ENCODE data around the gene KAT6B. TPM values are rescaled to one million over a fixed set of nuclear protein-coding genes. Genes with fewer than 3 reads are reported as not detected.

The KAT6B gene
- total RNA-seq, 6 experiments from 2014 or later, result 17.8 to 27.5 (median 23.6) TPM

DNA sequence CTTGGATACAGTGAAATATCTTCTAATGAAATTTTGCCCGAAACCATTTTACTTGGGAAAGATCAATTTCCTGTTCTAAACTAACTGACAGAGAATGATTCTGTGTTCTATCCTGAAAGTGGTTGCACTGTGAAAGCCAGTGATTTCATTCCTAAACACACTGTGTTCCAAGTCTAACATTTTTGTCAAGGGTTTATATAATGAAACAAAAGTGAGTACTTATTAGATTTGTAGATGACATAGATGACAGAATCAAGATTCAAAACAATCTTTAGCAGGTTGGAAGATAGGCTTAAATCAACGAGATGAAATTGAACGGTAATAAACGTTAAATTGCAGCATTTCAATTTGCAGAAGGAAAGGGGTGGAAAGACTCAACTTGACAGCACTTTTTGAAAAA is 13.3 kb downstream of the KAT6B start:
- Mint-ChIP-seq H3K4me3 (no peak overlapping the region), H3K9me3 (no peaks in the 10 kb centered on the region), H3K27ac (no peak overlapping the region), H3K27me3 (ENCODE audit: insufficient read depth) (no peaks in the 10 kb centered on the region), H3K36me3 (ENCODE audit: low read depth) (peaks cover 32% of the 10 kb centered on the region), H3K4me1 (ENCODE audit: low read depth) (peaks cover 41% of the 10 kb centered on the region)
- TF ChIP-seq, protein P1, sequence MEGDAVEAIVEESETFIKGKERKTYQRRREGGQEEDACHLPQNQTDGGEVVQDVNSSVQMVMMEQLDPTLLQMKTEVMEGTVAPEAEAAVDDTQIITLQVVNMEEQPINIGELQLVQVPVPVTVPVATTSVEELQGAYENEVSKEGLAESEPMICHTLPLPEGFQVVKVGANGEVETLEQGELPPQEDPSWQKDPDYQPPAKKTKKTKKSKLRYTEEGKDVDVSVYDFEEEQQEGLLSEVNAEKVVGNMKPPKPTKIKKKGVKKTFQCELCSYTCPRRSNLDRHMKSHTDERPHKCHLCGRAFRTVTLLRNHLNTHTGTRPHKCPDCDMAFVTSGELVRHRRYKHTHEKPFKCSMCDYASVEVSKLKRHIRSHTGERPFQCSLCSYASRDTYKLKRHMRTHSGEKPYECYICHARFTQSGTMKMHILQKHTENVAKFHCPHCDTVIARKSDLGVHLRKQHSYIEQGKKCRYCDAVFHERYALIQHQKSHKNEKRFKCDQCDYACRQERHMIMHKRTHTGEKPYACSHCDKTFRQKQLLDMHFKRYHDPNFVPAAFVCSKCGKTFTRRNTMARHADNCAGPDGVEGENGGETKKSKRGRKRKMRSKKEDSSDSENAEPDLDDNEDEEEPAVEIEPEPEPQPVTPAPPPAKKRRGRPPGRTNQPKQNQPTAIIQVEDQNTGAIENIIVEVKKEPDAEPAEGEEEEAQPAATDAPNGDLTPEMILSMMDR (IDR thresholded peaks at IDR 0.05), result no peak
- no peak for DNase-seq

GRCh38 chr10:74841265-74841973 is 15.0 kb downstream of the KAT6B start:
- Mint-ChIP-seq H3K36me3 (ENCODE audit: low read depth) (peaks cover 35% of the 10 kb centered on the region), H3K4me1 (ENCODE audit: low read depth) (peaks cover 33% of the 10 kb centered on the region), H3K27me3 (ENCODE audit: insufficient read depth) (no peaks in the 10 kb centered on the region), H3K27ac (no peak overlapping the region), H3K4me3 (no peak overlapping the region), H3K9me3 (no peaks in the 10 kb centered on the region)
- no peak for DNase-seq
- TF ChIP-seq, protein P1 (IDR thresholded peaks at IDR 0.05), result no peak

- H3K9me3 Mint-ChIP-seq, result no peaks in the 10 kb centered on the region
- TF ChIP-seq, protein P1 (IDR thresholded peaks at IDR 0.05), result no peak
- no peak for DNase-seq
- H3K27ac Mint-ChIP-seq, result no peak overlapping the region
- H3K4me1 Mint-ChIP-seq (ENCODE audit: low read depth), result peaks cover 33% of the 10 kb centered on the region
- peaks cover 35% of the 10 kb centered on the region for H3K36me3 Mint-ChIP-seq (ENCODE audit: low read depth)
- H3K4me3 Mint-ChIP-seq, result no peak overlapping the region
- H3K27me3 Mint-ChIP-seq (ENCODE audit: insufficient read depth), result no peaks in the 10 kb centered on the region
Measured at GRCh38 chr10:74842301-74842954, 16.0 kb downstream of the KAT6B start.

GRCh38 chr10:74846958-74847357 is 20.6 kb downstream of the KAT6B start:
- no peak for DNase-seq
- TF ChIP-seq, protein P1 (IDR thresholded peaks at IDR 0.05), result no peak
- Mint-ChIP-seq H3K27me3 (ENCODE audit: insufficient read depth) (no peaks in the 10 kb centered on the region), H3K9me3 (no peaks in the 10 kb centered on the region), H3K4me1 (ENCODE audit: low read depth) (peaks cover 14% of the 10 kb centered on the region), H3K36me3 (ENCODE audit: low read depth) (peaks cover 23% of the 10 kb centered on the region), H3K4me3 (no peak overlapping the region), H3K27ac (no peak overlapping the region)

GRCh38 chr10:74851831-74852230 is 25.4 kb downstream of the KAT6B start:
- H3K4me1 Mint-ChIP-seq (ENCODE audit: low read depth), result peaks cover 30% of the 10 kb centered on the region
- TF ChIP-seq, protein P1 (IDR thresholded peaks at IDR 0.05), result no peak
- DNase-seq, result no peak
- no peaks in the 10 kb centered on the region for H3K27me3 Mint-ChIP-seq (ENCODE audit: insufficient read depth)
- H3K9me3 Mint-ChIP-seq, result no peaks in the 10 kb centered on the region
- peaks cover 8% of the 10 kb centered on the region; the same call in 1 of the 2 replicates for H3K36me3 Mint-ChIP-seq (ENCODE audit: low read depth)
- no peak overlapping the region for H3K4me3 Mint-ChIP-seq
- H3K27ac Mint-ChIP-seq, result no peak overlapping the region
